Neuronal stem cell (in vitro differentiated cells): ENCODE data around the gene HS6ST1.
A peak's percentile ranks its signal among the peaks of the same experiment; 100 is the strongest.

ENCODE experiments used
- DNase-seq: peaks from one replicate; pipeline ENCODE4 v3.0.0-alpha.2; 2013; ENCODE audit warnings: low spot score
- H2AFZ ChIP-seq: one replicate; pipeline ENCODE4 v1.6.1; 2013; ENCODE audit warnings: mild to moderate bottlenecking, low read length, inconsistent platforms
- H2AK5ac ChIP-seq: 2 replicates; pipeline ENCODE4 v1.6.1; 2013; ENCODE audit warnings: low read depth, mild to moderate bottlenecking, inconsistent platforms, low read length, moderate library complexity, mixed read lengths
- H2BK120ac ChIP-seq: 2 replicates; pipeline ENCODE4 v1.6.1; 2013; ENCODE audit warnings: low read depth, mild to moderate bottlenecking, inconsistent platforms, low read length, moderate library complexity, mixed read lengths
- H2BK12ac ChIP-seq: one replicate; pipeline ENCODE4 v1.6.1; 2013; ENCODE audit warnings: low read length, inconsistent platforms
- H2BK15ac ChIP-seq: 2 replicates; pipeline ENCODE4 v1.6.1; 2013; ENCODE audit warnings: mild to moderate bottlenecking, low read length, inconsistent platforms, mixed read lengths
- H2BK5ac ChIP-seq: one replicate; pipeline ENCODE4 v1.6.1; 2013; ENCODE audit warnings: inconsistent platforms, mild to moderate bottlenecking, low read length, moderate library complexity
- H3K14ac ChIP-seq: one replicate; pipeline ENCODE4 v1.6.1; 2013; ENCODE audit warnings: low read length, inconsistent platforms
- H3K18ac ChIP-seq: 2 replicates; pipeline ENCODE4 v1.6.1; 2013; ENCODE audit warnings: low read length, inconsistent platforms
- H3K23ac ChIP-seq: 2 replicates; pipeline ENCODE4 v1.6.1; 2013; ENCODE audit warnings: low read depth, mild to moderate bottlenecking, mixed read lengths, low read length, inconsistent platforms; ENCODE audit not compliant: poor library complexity
- H3K27ac ChIP-seq: replicated peaks from 3 replicates; pipeline ENCODE4 v1.5.1; 2013; ENCODE audit warnings: low read length, inconsistent platforms
- H3K27me3 ChIP-seq, 3 experiments: 2 replicates each; pipeline ENCODE4 v1.6.1; 2013; ENCODE audit warnings: low read length in 3 of 3, mild to moderate bottlenecking in 2 of 3, inconsistent platforms in 1 of 3, low read depth in 1 of 3, mixed read lengths in 1 of 3, moderate library complexity in 1 of 3; ENCODE audit not compliant: control insufficient read depth in 3 of 3, insufficient read depth in 3 of 3
- H3K36me3 ChIP-seq, 2 donors: replicated peaks in 1 of 2; 2 replicates each; pipeline ENCODE4 v1.6.1; 2013; ENCODE audit warnings: low read length in 2 of 2; ENCODE audit not compliant: control insufficient read depth in 2 of 2, insufficient read depth in 2 of 2
- H3K4ac ChIP-seq: 2 replicates; pipeline ENCODE4 v1.6.1; 2013; ENCODE audit warnings: inconsistent platforms, mild to moderate bottlenecking, low read length, moderate library complexity
- H3K4me1 ChIP-seq, 2 donors: 1 replicate in 1 of 2; 2 replicates in 1 of 2; pipeline ENCODE4 v1.6.1; 2013; ENCODE audit warnings: low read length in 2 of 2, low read depth in 1 of 2; ENCODE audit not compliant: control insufficient read depth in 2 of 2, insufficient read depth in 1 of 2
- H3K4me2 ChIP-seq: one replicate; pipeline ENCODE4 v1.6.1; 2013; ENCODE audit warnings: mild to moderate bottlenecking, low read length, inconsistent platforms; ENCODE audit not compliant: insufficient read depth, poor library complexity, severe bottlenecking
- H3K4me3 ChIP-seq, 2 donors: 2 replicates each; pipeline ENCODE4 v1.5.1; 2013; ENCODE audit warnings: low read length in 2 of 2, mild to moderate bottlenecking in 2 of 2, inconsistent platforms in 1 of 2, moderate library complexity in 1 of 2
- H3K79me1 ChIP-seq: one replicate; pipeline ENCODE4 v1.6.1; 2013; ENCODE audit warnings: low read depth, mild to moderate bottlenecking, inconsistent platforms, low read length, moderate library complexity
- H3K9ac ChIP-seq: one replicate; pipeline ENCODE4 v1.6.1; 2013; ENCODE audit warnings: mild to moderate bottlenecking, low read depth, low read length, inconsistent platforms; ENCODE audit not compliant: poor library complexity
- H3K9me3 ChIP-seq, 2 donors: replicated peaks in 1 of 2; 2 replicates each; pipeline versions ENCODE3 to v1.6.1; 2013; ENCODE audit warnings: low read length in 2 of 2, mild to moderate bottlenecking in 2 of 2, inconsistent platforms in 1 of 2, low read depth in 1 of 2, mixed read lengths in 1 of 2, moderate library complexity in 1 of 2; ENCODE audit not compliant: control insufficient read depth in 2 of 2, insufficient read depth in 1 of 2
- H4K8ac ChIP-seq: one replicate; pipeline ENCODE4 v1.6.1; 2013; ENCODE audit warnings: low read depth, mild to moderate bottlenecking, inconsistent platforms, low read length, moderate library complexity
- H4K91ac ChIP-seq: one replicate; pipeline ENCODE4 v1.6.1; 2013; ENCODE audit warnings: low read length, low read depth, mild to moderate bottlenecking, inconsistent platforms; ENCODE audit not compliant: poor library complexity
- WGBS, 2 donors: extraction: QIAGEN DNeasy Blood & Tissue Kit; methylation state at CpG; one replicate each; pipeline ENCODE4 v1.1.7; 2013; ENCODE audit warnings: missing lambda C conversion rate in 2 of 2, mixed read lengths in 1 of 2; ENCODE audit not compliant: insufficient read length in 2 of 2, insufficient replicate concordance in 1 of 2; ENCODE audit errors: extremely low coverage in 2 of 2; 5-methylcytosine and 5-hydroxymethylcytosine counted together

The HS6ST1 gene

DNA sequence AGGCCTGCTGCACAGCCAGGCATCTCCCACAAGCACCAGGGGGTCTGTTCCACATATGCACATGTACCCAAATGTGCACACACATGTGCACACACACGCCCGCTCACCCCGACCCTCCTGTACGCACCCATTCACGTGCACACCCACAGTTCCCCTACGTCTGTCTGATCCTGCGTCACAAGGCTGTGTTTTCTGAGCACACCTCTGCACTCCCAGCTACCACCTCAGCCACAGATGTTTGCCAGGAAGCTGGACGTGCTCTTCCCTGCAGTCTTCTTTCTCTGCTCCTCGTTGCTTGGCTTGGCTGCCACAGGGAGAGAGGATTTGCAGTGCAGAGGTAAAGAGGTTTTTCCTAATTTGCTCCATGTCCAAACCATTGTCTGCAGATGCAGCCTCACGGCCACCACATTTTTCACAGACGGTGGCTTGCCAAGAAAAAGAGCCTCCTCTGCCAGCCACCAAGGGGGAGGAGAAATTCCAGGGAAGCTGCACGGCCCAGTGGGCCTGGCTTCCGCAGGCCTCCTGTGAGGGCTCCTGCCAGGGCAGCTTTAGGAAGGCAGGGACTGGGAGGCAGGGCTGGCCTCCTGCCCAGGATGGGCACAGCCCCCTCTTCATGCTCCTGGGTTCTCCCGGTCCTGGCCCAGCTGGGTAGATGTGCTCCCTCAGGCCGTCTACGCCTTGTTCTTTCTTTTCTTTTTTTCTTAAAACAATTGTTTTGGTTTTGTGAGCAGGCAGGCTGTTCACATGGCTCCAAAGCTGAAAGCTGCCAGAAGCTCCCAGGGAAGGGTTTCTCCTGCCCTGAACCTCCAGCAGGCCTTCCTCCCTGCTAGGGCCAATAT lies 29.3 kb upstream of the HS6ST1 start:
- H2BK120ac ChIP-seq = no peak overlapping the region
- H2BK15ac ChIP-seq = no peak overlapping the region
- H3K23ac ChIP-seq = no peak overlapping the region
- no peaks in the 10 kb centered on the region for H3K79me1 ChIP-seq
- no peak overlapping the region for H3K4me2 ChIP-seq
- H2AK5ac ChIP-seq = peak overlapping the region; percentile 2
- H2AFZ ChIP-seq = peak overlapping the region; percentile 79
- no peak overlapping the region for H2BK5ac ChIP-seq
- no peak overlapping the region for H3K4ac ChIP-seq
- no peak overlapping the region for H4K8ac ChIP-seq
- no peak for DNase-seq
- H3K9ac ChIP-seq = no peak overlapping the region
- H3K18ac ChIP-seq = peak overlapping the region; percentile 78
- H3K27me3 ChIP-seq = no peaks in the 10 kb centered on the region
- no peak overlapping the region for H3K4me3 ChIP-seq
- WGBS, 2 donors = no CpG with 5 or more reads among the region's 16 CpGs
- H3K4me1 ChIP-seq = peaks cover 7 to 11% of the 10 kb centered on the region in 2 donors
- H2BK12ac ChIP-seq = peak overlapping the region; percentile 86
- H4K91ac ChIP-seq = no peak overlapping the region
- H3K9me3 ChIP-seq = peaks cover 10 to 20% of the 10 kb centered on the region in 2 donors
- no peaks in the 10 kb centered on the region for H3K36me3 ChIP-seq
- no peak overlapping the region for H3K27ac ChIP-seq
- H3K14ac ChIP-seq = peak overlapping the region; percentile 49

DNA sequence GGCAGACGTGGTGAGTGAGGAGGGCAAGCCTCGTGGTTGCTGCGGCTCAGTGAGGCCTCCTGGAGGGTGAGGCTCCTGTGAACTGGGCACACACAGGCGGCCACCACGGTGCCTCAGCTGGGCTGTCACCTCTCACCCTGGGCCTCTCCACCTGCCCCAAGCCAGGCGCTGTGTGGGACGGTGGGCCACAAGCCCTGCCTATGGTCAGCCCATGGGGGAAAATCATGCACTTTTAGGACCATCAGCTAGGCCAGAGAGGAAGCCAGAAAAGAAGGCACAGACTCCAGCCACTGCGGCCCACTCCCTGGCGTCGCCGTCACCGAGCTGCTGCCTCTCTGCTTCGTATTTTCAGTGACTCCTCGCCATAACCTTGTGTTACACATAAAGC lies 28.5 kb upstream of the HS6ST1 start:
- WGBS, 2 donors = no CpG with 5 or more reads among the region's 14 CpGs
- Histone ChIP-seq H3K4me2 (no peak overlapping the region), H2AFZ (peak overlapping the region; percentile 79), H2BK5ac (peak overlapping the region; percentile 30), H3K4ac (peak overlapping the region; percentile 39), H3K4me3 (no peak overlapping the region), H4K8ac (peak overlapping the region; percentile 26), H4K91ac (no peak overlapping the region), H2BK12ac (peak overlapping the region; percentile 60), H3K27ac (no peak overlapping the region), H3K4me1 (peaks cover 7 to 11% of the 10 kb centered on the region in 2 donors), H3K9me3 (peaks cover 8 to 20% of the 10 kb centered on the region in 2 donors), H3K18ac (peak overlapping the region; percentile 76), H2BK120ac (peak overlapping the region; percentile 35), H2AK5ac (peak overlapping the region; percentile 85), H3K27me3 (no peaks in the 10 kb centered on the region), H2BK15ac (peak overlapping the region; percentile 80), H3K23ac (peak overlapping the region; percentile 76), H3K9ac (no peak overlapping the region), H3K79me1 (no peaks in the 10 kb centered on the region), H3K14ac (peak overlapping the region; percentile 61), H3K36me3 (no peaks in the 10 kb centered on the region)
- DNase-seq = no peak

DNA sequence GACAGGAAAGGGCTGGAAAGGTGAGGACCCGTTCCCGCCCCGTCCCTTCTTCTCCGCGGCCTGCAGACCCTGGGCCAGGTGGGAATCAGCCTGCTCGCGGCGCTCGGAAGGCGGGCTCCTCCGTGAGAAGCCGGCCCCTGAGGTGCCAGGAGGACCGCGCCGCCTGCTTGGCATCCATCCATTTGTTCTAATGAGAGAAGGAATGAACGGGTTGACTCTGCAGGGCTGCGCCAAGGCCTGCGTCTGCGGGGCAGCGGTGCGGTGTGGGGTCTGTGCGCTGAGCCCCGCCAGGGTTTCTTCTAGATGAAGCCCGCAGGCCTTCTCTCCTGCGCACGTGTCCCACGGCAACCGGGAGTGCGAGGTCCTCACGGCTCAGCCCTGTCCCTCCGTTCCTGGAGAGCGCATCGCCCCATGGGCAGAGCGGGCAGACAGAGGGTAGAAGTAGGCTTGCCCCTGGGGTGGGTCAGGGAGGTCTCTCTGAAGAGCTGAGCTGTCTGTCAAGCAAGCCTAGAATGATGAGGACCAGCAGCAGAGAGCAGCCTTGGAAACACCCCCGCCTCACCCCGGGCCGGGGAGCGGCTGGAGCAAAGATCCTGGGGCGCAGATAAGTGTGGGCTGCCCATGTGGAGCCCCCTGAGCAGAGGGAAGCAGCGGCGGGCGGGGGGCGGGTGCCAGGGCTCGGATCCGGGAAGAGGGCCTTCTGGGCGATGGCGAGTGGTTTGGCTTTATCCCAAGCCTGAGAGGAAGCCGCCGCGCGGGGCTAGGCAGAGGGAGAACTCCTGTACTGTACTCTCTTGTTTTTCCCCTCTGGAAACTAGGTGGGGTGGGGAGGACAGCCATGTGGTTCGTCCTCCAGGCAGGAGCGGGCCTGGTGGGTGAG lies 27.9 kb upstream of the HS6ST1 start:
- Histone ChIP-seq H3K27me3 (no peaks in the 10 kb centered on the region), H3K4ac (no peak overlapping the region), H3K9me3 (peaks cover 5 to 15% of the 10 kb centered on the region in 2 donors), H3K4me2 (no peak overlapping the region), H2BK120ac (peak overlapping the region; percentile 35), H3K14ac (peak overlapping the region; percentile 61), H3K36me3 (no peaks in the 10 kb centered on the region), H3K23ac (peak overlapping the region; percentile 76), H2AK5ac (peak overlapping the region; percentile 85), H2BK12ac (peak overlapping the region; percentile 60), H4K91ac (no peak overlapping the region), H2BK15ac (peak overlapping the region; percentile 80), H3K9ac (no peak overlapping the region), H4K8ac (peak overlapping the region; percentile 26), H3K4me1 (peaks cover 7 to 11% of the 10 kb centered on the region in 2 donors), H3K18ac (peak overlapping the region; percentile 76), H3K4me3 (no peak overlapping the region), H3K79me1 (no peaks in the 10 kb centered on the region), H3K27ac (no peak overlapping the region), H2AFZ (no peak overlapping the region), H2BK5ac (peak overlapping the region; percentile 30)
- WGBS, 2 donors = no CpG with 5 or more reads among the region's 53 CpGs
- no peak for DNase-seq
